T follicular helper cell (primary cell): ENCODE measurements around the gene NUP37.
"Not testable (repeated sequence)": the region's sequence is repeated elsewhere in the genome, so short reads cannot be mapped to it uniquely, and the experiment has no call there.

Experiments used
- DNase-seq: peaks from one replicate; pipeline ENCODE4 v3.0.0-alpha.2; 2020; ENCODE audit warnings: low read depth

NUP37 gene

GRCh38 chr12:102089228-102089835, 30.6 kb downstream of the NUP37 start:
- DNase-seq: not testable (repeated sequence)

- DNase-seq: no peak
These were observed 39.1 kb downstream of the NUP37 start for GRCh38 chr12:102080842-102081241.

- DNase-seq: not testable (repeated sequence)
These were observed 47.8 kb downstream of the NUP37 start for GRCh38 chr12:102072092-102072491.

GRCh38 chr12:102069707-102070106, 50.2 kb downstream of the NUP37 start:
- no peak for DNase-seq

- DNase-seq: no peak
These were observed 52.2 kb downstream of the NUP37 start for GRCh38 chr12:102067574-102068258.

GRCh38 chr12:102064476-102064875, 55.4 kb downstream of the NUP37 start:
- DNase-seq: no peak

- DNase-seq: no peak
These were observed 56.8 kb downstream of the NUP37 start for GRCh38 chr12:102063069-102063468.

GRCh38 chr12:102062419-102062806, 57.5 kb downstream of the NUP37 start:
- no peak for DNase-seq

- DNase-seq: peak; percentile 92
These were observed 58.1 kb downstream of the NUP37 start, which contains the start of gene WASHC3 for GRCh38 chr12:102061560-102062418. Gene WASHC3, minus strand, starts transcription at chr12:102061991. Its CDS starts 29 bp downstream, at chr12:102061962.

- DNase-seq: no peak
These were observed 58.8 kb downstream of the NUP37 start for GRCh38 chr12:102061096-102061559.

GRCh38 chr12:102059343-102059742, 60.6 kb downstream of the NUP37 start:
- DNase-seq: no peak

GRCh38 chr12:102054345-102054744, 65.6 kb downstream of the NUP37 start:
- no peak for DNase-seq

GRCh38 chr12:102053062-102053349, 66.9 kb downstream of the NUP37 start:
- DNase-seq: no peak

- no peak for DNase-seq
These were observed 67.5 kb downstream of the NUP37 start for GRCh38 chr12:102052192-102053061.

GRCh38 chr12:102051431-102051965, 68.4 kb downstream of the NUP37 start:
- DNase-seq: no peak

- no peak for DNase-seq
These were observed 69.1 kb downstream of the NUP37 start for GRCh38 chr12:102050660-102051430.

GRCh38 chr12:102043928-102044327, 76.0 kb downstream of the NUP37 start:
- no peak for DNase-seq

GRCh38 chr12:102033991-102034745, 85.7 kb downstream of the NUP37 start:
- no peak for DNase-seq

- DNase-seq: no peak
These were observed 88.1 kb downstream of the NUP37 start for GRCh38 chr12:102031852-102032251.

- no peak for DNase-seq
These were observed 90.8 kb downstream of the NUP37 start for GRCh38 chr12:102029141-102029540.
